ENCODE data around the gene IP6K3. TPM values are rescaled to one million over a fixed set of nuclear protein-coding genes. Genes with fewer than 3 reads are reported as not detected.

The IP6K3 gene
- total RNA-seq, 4 donors from 2014 or later, result 0.34 to 2.3 (median 1.1) TPM; not detected in 1

GRCh38 chr6:33777398-33778388 is 31.0 kb upstream of the IP6K3 start:
- TF ChIP-seq CTCF (IDR thresholded peaks at IDR 0.05; ENCODE audit: low read depth), result no peak

DNA sequence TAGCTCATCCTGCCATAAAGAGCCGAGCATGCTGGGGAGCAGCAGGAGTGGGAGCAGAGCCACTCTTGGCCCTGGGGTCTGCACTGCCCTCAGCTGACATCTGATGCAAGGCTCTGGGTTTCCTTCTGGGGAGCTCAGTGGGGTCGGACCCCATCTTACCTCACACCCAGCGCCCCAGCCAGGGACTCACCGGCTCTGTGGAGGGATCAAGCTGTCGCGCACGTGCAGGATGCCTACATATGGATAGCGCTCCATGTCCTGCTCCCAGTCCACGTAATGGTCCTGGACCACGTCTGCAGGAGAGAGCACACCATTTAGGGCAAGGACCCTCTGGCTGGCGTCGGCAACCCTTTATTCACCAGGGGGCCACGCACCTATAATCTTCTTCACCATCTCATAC is 30.1 kb upstream of the IP6K3 start:
- TF ChIP-seq CTCF (IDR thresholded peaks at IDR 0.05; ENCODE audit: low read depth), result no peak

- TF ChIP-seq CTCF (IDR thresholded peaks at IDR 0.05; ENCODE audit: low read depth), result no peak
Observed at GRCh38 chr6:33776186-33776585, 29.5 kb upstream of the IP6K3 start.

DNA sequence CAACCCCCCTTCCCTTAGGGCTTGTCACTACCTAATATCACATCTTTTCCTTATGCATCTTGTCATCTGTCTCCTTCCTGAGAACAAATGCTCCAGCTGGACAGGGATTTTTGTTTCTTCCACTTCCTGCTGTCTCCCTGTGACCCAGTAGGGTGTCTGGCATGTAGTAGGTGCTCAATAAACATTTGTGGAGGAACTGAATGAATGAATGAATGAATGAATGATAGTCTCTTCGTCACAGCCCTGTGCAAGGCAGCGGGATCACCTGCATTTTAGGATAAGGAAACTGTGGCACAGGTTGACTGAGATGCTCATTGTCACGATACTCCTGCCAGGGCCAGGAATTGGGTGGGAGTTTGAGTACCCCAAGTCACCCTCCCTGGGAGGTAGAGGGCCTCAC is 28.1 kb upstream of the IP6K3 start:
- TF ChIP-seq CTCF (IDR thresholded peaks at IDR 0.05; ENCODE audit: low read depth), result no peak

GRCh38 chr6:33772902-33773472 is 26.3 kb upstream of the IP6K3 start:
- no peak for TF ChIP-seq CTCF (IDR thresholded peaks at IDR 0.05; ENCODE audit: low read depth)

DNA sequence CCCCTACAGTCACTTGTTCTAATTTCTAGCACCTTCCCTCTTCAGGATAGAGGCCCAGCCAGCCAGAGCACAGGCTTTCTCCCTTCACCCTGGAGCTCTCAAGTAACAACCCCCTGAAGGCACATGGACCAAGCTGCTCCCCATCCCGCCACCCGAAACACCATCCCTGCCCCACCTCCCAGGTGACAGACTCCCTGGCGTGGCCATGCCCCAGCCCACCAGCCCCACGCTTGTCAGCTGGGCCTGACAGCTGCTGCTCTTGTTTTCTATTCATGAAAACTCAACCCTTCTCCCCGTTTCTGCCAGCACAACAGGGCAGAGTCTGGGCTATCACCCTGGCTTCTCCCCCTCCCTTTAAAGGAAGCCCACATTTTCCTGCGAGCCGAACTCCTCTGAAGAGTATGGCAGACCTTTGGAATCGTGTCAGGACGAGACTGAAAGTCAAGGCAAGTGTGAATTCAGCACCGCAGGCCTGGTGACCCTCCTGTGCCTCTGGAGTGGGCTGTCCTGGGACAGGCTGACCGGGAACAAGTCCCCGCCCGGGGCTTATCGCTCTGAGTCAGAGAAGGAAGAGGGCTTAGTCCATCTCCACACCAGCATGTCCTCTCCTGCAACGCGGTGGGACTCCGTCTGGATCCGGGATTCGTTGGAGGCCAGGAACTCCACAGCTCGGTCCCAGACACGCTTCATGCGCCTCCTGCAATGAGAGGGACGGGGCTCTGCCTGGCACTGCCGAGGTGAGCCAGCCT is 25.6 kb upstream of the IP6K3 start:
- TF ChIP-seq CTCF (IDR thresholded peaks at IDR 0.05; ENCODE audit: low read depth), result no peak
